Mesenchymal stem cell (in vitro differentiated cells and primary cell): ENCODE measurements around the gene PEX5L.

Source experiments
- DNase-seq: peaks from one replicate; pipeline ENCODE4 v3.0.0-alpha.2; 2013
- H2AFZ ChIP-seq: one replicate; pipeline ENCODE4 v1.6.1; 2013; ENCODE audit warnings: low read depth, mild to moderate bottlenecking, control low read depth, inconsistent platforms, low read length, moderate library complexity
- H2AK5ac ChIP-seq: 2 replicates; pipeline ENCODE4 v1.6.1; 2013; ENCODE audit warnings: low read length, moderate library complexity, mild to moderate bottlenecking, inconsistent platforms; ENCODE audit not compliant: severe bottlenecking
- H2BK120ac ChIP-seq: one replicate; pipeline ENCODE4 v1.6.1; 2013; ENCODE audit warnings: low read depth, mild to moderate bottlenecking, inconsistent platforms, low read length, moderate library complexity
- H2BK12ac ChIP-seq, 2 experiments: one replicate each; pipeline ENCODE4 v1.6.1; 2013; ENCODE audit warnings: inconsistent platforms in 2 of 2, low read length in 2 of 2, mild to moderate bottlenecking in 2 of 2, moderate library complexity in 2 of 2, control low read depth in 1 of 2
- H2BK15ac ChIP-seq: one replicate; pipeline ENCODE4 v1.6.1; 2013; ENCODE audit warnings: mild to moderate bottlenecking, low read depth, inconsistent platforms; ENCODE audit not compliant: poor library complexity, severe bottlenecking
- H2BK5ac ChIP-seq: 2 replicates; pipeline ENCODE4 v1.6.1; 2013; ENCODE audit warnings: low read depth, mild to moderate bottlenecking, low read length, control low read depth, inconsistent platforms; ENCODE audit not compliant: poor library complexity, severe bottlenecking
- H3K14ac ChIP-seq, 2 experiments: one replicate each; pipeline ENCODE4 v1.6.1; 2013; ENCODE audit warnings: inconsistent platforms in 2 of 2, low read length in 2 of 2, control low read depth in 1 of 2, mild to moderate bottlenecking in 1 of 2, moderate library complexity in 1 of 2
- H3K18ac ChIP-seq, 2 experiments: one replicate each; pipeline ENCODE4 v1.6.1; 2013; ENCODE audit warnings: inconsistent platforms in 2 of 2, low read length in 2 of 2, control low read depth in 1 of 2, low read depth in 1 of 2, mild to moderate bottlenecking in 1 of 2
- H3K23ac ChIP-seq, 2 experiments: one replicate each; pipeline ENCODE4 v1.6.1; 2013; ENCODE audit warnings: inconsistent platforms in 2 of 2, low read length in 2 of 2, mild to moderate bottlenecking in 2 of 2, moderate library complexity in 2 of 2, control low read depth in 1 of 2
- H3K27ac ChIP-seq: 2 replicates; pipeline ENCODE4 v1.5.1; 2013; ENCODE audit warnings: mild to moderate bottlenecking, moderate library complexity, low read length, control low read depth, inconsistent platforms; ENCODE audit not compliant: poor library complexity, severe bottlenecking
- H3K27me3 ChIP-seq, 2 experiments: 2 replicates each; pipeline versions ENCODE4 v1.6.1 to v1.7.0; 2013; ENCODE audit warnings: low read length in 2 of 2, mild to moderate bottlenecking in 2 of 2, moderate library complexity in 2 of 2, control low read depth in 1 of 2, inconsistent platforms in 1 of 2; ENCODE audit not compliant: control insufficient read depth in 1 of 2, insufficient read depth in 1 of 2
- H3K36me3 ChIP-seq, 2 experiments: 2 replicates each; pipeline versions ENCODE4 v1.6.1 to v1.7.0; 2013; ENCODE audit warnings: low read length in 2 of 2, control low read depth in 1 of 2, inconsistent platforms in 1 of 2, low read depth in 1 of 2, mild to moderate bottlenecking in 1 of 2; ENCODE audit not compliant: insufficient read depth in 2 of 2, control insufficient read depth in 1 of 2
- H3K4ac ChIP-seq, 2 experiments: one replicate each; pipeline ENCODE4 v1.6.1; 2013; ENCODE audit warnings: inconsistent platforms in 2 of 2, low read length in 2 of 2, mild to moderate bottlenecking in 2 of 2, moderate library complexity in 2 of 2, control low read depth in 1 of 2, low read depth in 1 of 2
- H3K4me1 ChIP-seq: 2 replicates; pipeline ENCODE4 v1.6.1; 2013; ENCODE audit warnings: low read depth, low read length, control low read depth; ENCODE audit not compliant: control insufficient read depth, insufficient read depth
- H3K4me2 ChIP-seq: 2 replicates; pipeline ENCODE4 v1.6.1; 2013; ENCODE audit warnings: low read length, mild to moderate bottlenecking, inconsistent platforms; ENCODE audit not compliant: poor library complexity, severe bottlenecking
- H3K4me3 ChIP-seq, 2 experiments: 2 replicates each; pipeline versions ENCODE4 v1.5.1 to v1.7.0; 2013; ENCODE audit warnings: low read length in 2 of 2, mild to moderate bottlenecking in 2 of 2, control low read depth in 1 of 2, low read depth in 1 of 2; ENCODE audit not compliant: insufficient read depth in 1 of 2
- H3K79me1 ChIP-seq: replicated peaks from 2 replicates; pipeline ENCODE4 v1.6.1; 2013; ENCODE audit warnings: mild to moderate bottlenecking, control low read depth, low read length, inconsistent platforms; ENCODE audit not compliant: poor library complexity, severe bottlenecking
- H3K9ac ChIP-seq: 2 replicates; pipeline ENCODE4 v1.7.0; 2013; ENCODE audit warnings: mild to moderate bottlenecking, low read length, moderate library complexity
- H3K9me3 ChIP-seq: 2 replicates; pipeline ENCODE4 v1.7.0; 2013; ENCODE audit warnings: mild to moderate bottlenecking, low read length; ENCODE audit not compliant: control insufficient read depth
- H4K8ac ChIP-seq: one replicate; pipeline ENCODE4 v1.6.1; 2013; ENCODE audit warnings: inconsistent platforms, mild to moderate bottlenecking, low read length, moderate library complexity
- H4K91ac ChIP-seq: one replicate; pipeline ENCODE4 v1.6.1; 2013; ENCODE audit warnings: mild to moderate bottlenecking, low read length, inconsistent platforms
- WGBS: methylation state at CpG from one replicate; pipeline ENCODE4 v1.1.7; 2013; ENCODE audit warnings: mixed read lengths; 5-methylcytosine and 5-hydroxymethylcytosine counted together

PEX5L gene

GRCh38 chr3:179932674-179933073, 104.1 kb downstream of the PEX5L start:
- no peak for DNase-seq
- no CpG with 5 or more reads among the region's 1 CpG for WGBS
- Histone ChIP-seq H2AK5ac (no peak overlapping the region), H3K36me3 (no peaks in the 10 kb centered on the region), H3K4me3 (no peak overlapping the region), H3K23ac (no peak overlapping the region), H4K91ac (no peak overlapping the region), H2BK12ac (no peak overlapping the region), H3K4me1 (no peaks in the 10 kb centered on the region), H3K79me1 (no peaks in the 10 kb centered on the region), H3K27ac (no peak overlapping the region), H2BK120ac (no peak overlapping the region), H3K14ac (no peak overlapping the region), H3K9ac (no peak overlapping the region), H4K8ac (no peak overlapping the region), H3K4ac (no peak overlapping the region), H3K18ac (no peak overlapping the region), H3K4me2 (no peak overlapping the region), H3K27me3 (peaks cover 0 to 3% of the 10 kb centered on the region in 2 experiments), H2AFZ (no peak overlapping the region), H3K9me3 (no peaks in the 10 kb centered on the region), H2BK15ac (no peak overlapping the region), H2BK5ac (no peak overlapping the region)

GRCh38 chr3:179929091-179929529, 107.6 kb downstream of the PEX5L start:
- H4K91ac ChIP-seq, result no peak overlapping the region
- no peak overlapping the region for H3K23ac ChIP-seq
- no peak overlapping the region for H2BK120ac ChIP-seq
- no peak overlapping the region for H3K4me2 ChIP-seq
- no peak overlapping the region for H2BK12ac ChIP-seq
- H2AK5ac ChIP-seq, result no peak overlapping the region
- H2AFZ ChIP-seq, result no peak overlapping the region
- H3K14ac ChIP-seq, result no peak overlapping the region
- H3K79me1 ChIP-seq, result no peaks in the 10 kb centered on the region
- H3K9me3 ChIP-seq, result no peaks in the 10 kb centered on the region
- no peak overlapping the region for H3K27ac ChIP-seq
- H3K18ac ChIP-seq, result no peak overlapping the region
- no peak overlapping the region for H2BK15ac ChIP-seq
- H3K9ac ChIP-seq, result no peak overlapping the region
- H2BK5ac ChIP-seq, result no peak overlapping the region
- H3K27me3 ChIP-seq, result peaks cover 0 to 2% of the 10 kb centered on the region in 2 experiments
- no peak overlapping the region for H3K4me3 ChIP-seq
- no peaks in the 10 kb centered on the region for H3K4me1 ChIP-seq
- H3K36me3 ChIP-seq, result no peaks in the 10 kb centered on the region
- no CpG with 5 or more reads among the region's 1 CpG for WGBS
- DNase-seq, result peak; percentile 48
- H3K4ac ChIP-seq, result no peak overlapping the region
- H4K8ac ChIP-seq, result no peak overlapping the region

GRCh38 chr3:179927191-179927590, 109.5 kb downstream of the PEX5L start:
- no peak overlapping the region for H2BK15ac ChIP-seq
- no peak overlapping the region for H4K91ac ChIP-seq
- H3K9ac ChIP-seq, result no peak overlapping the region
- no peaks in the 10 kb centered on the region for H3K4me1 ChIP-seq
- H3K18ac ChIP-seq, result no peak overlapping the region
- no peaks in the 10 kb centered on the region for H3K36me3 ChIP-seq
- no peak overlapping the region for H2BK5ac ChIP-seq
- H3K9me3 ChIP-seq, result no peaks in the 10 kb centered on the region
- H2AK5ac ChIP-seq, result no peak overlapping the region
- no peak overlapping the region for H3K14ac ChIP-seq
- no peak overlapping the region for H4K8ac ChIP-seq
- no peak overlapping the region for H3K4me3 ChIP-seq
- no peaks in the 10 kb centered on the region for H3K79me1 ChIP-seq
- 47% methylated on average over 3 of the region's 3 CpGs for WGBS
- H3K4me2 ChIP-seq, result no peak overlapping the region
- H3K27ac ChIP-seq, result no peak overlapping the region
- peaks cover 0 to 5% of the 10 kb centered on the region in 2 experiments for H3K27me3 ChIP-seq
- no peak for DNase-seq
- H3K4ac ChIP-seq, result no peak overlapping the region
- H2BK12ac ChIP-seq, result no peak overlapping the region
- H2AFZ ChIP-seq, result no peak overlapping the region
- H3K23ac ChIP-seq, result no peak overlapping the region
- H2BK120ac ChIP-seq, result no peak overlapping the region

- Histone ChIP-seq H3K4ac (no peak overlapping the region), H3K79me1 (no peaks in the 10 kb centered on the region), H3K27ac (no peak overlapping the region), H3K27me3 (peaks cover 0 to 5% of the 10 kb centered on the region in 2 experiments), H4K8ac (no peak overlapping the region), H4K91ac (no peak overlapping the region), H3K4me3 (no peak overlapping the region), H3K4me1 (no peaks in the 10 kb centered on the region), H2BK5ac (no peak overlapping the region), H2AFZ (no peak overlapping the region), H2AK5ac (no peak overlapping the region), H3K14ac (no peak overlapping the region), H2BK12ac (no peak overlapping the region), H2BK15ac (no peak overlapping the region), H3K9me3 (no peaks in the 10 kb centered on the region), H3K9ac (no peak overlapping the region), H3K23ac (no peak overlapping the region), H3K4me2 (no peak overlapping the region), H3K36me3 (no peaks in the 10 kb centered on the region), H3K18ac (no peak overlapping the region), H2BK120ac (no peak overlapping the region)
- 74% methylated on average over 2 of the region's 3 CpGs for WGBS
- DNase-seq, result no peak
These were observed 114.8 kb downstream of the PEX5L start for GRCh38 chr3:179921951-179922350.
